Fibroblast of lung (primary cell): ENCODE data around the gene PRSS33.

Source experiments
- CTCF ChIP-seq, 2 donors: IDR thresholded peaks in 1 of 2; conservative IDR thresholded peaks in 1 of 2; 1 replicate in 1 of 2; 2 replicates in 1 of 2; pipeline ENCODE4 v1.5.1; 2011 to 2012; ENCODE audit warnings: low read length in 2 of 2, control low read depth in 1 of 2, inconsistent platforms in 1 of 2, low read depth in 1 of 2, mild to moderate bottlenecking in 1 of 2
- EZH2 ChIP-seq: IDR thresholded peaks from 2 replicates; pipeline ENCODE4 v1.5.1; 2012; ENCODE audit warnings: low read length, control low read depth, mild to moderate bottlenecking; ENCODE audit errors: missing control alignments

DNA sequence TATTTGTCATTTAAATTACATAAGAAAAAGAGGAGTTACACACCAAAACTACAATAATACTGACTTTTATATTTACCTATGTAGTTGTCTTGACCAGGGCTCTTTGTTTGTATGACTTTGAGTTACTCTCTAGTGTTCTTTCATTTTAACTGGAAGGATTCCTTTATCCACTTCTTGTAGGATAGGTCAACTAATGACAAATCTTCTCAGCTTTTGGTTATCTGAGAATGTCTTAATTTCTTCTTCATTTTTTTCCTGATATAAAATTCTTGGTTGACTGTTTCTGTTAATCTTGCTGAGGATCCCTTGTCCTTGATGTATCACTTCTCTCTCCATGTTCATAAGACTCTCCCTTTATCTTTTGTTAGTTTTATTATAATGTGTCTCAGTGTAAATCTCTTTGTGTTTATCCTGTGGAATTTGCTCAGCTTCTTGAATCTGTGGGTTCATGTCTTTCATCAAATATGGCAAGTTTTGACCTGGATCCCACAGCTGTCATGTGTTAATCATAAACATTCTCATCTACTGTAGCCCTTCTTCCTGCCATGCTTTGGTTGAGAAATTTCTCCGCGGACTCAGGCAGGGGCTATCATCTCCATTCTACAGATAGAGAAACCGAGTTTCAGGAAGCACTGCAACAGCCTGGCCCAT lies 16.3 kb upstream of the PRSS33 start:
- TF ChIP-seq EZH2 (no peak), CTCF (conservative IDR thresholded peaks at IDR 0.05 in 1 of 2, IDR thresholded peaks at IDR 0.05 in 1 of 2; ENCODE audit: low read depth in 1 of 2, low read length in 2 of 2) (no peak)
